HepG2 (cell line): ENCODE results near the gene NECTIN3. TPM values are rescaled to one million over a fixed set of nuclear protein-coding genes. Genes with fewer than 3 reads are reported as not detected.

ENCODE experiments used
- ATAC-seq: fragments of 200-7000 bp; cut with Tn5 transposase; 3 replicates; pipeline ENCODE4 v1.9.1; 2020; ENCODE audit warnings: mild to moderate bottlenecking, moderate library complexity
- BruUV-seq: library from RNA; stranded (reverse); fragments of 400-500 nt; replicated peaks from 2 replicates; lab custom pipeline; 2021; lab: Mats Ljungman, UMichigan
- CTCF ChIA-PET: fragments of 300-600 bp; formaldehyde crosslinking; extraction: SDS; loops from one replicate; lab custom pipeline; 2021; ENCODE audit warnings: low total read pairs, inconsistent platforms, low intra/inter-chr PET ratio; lab: Yijun Ruan, JAX
- POLR2A ChIA-PET: fragments of 350-600 bp; sonication (Branson Sonifier 250); formaldehyde crosslinking; loops from one replicate; lab custom pipeline; 2020; ENCODE audit warnings: antibody characterized with exemption, inconsistent platforms; lab: Yijun Ruan, JAX
- DNase-seq: peaks from one replicate; pipeline ENCODE4 v3.0.0-alpha.2; 2015; ENCODE audit warnings: low spot score
- FAIRE-seq: peaks from 3 replicates; lab custom pipeline; 2011; peaks lifted over from hg19 to GRCh38; lab: Jason Lieb, UNC
- H2AFZ ChIP-seq: one replicate; pipeline ENCODE4 v1.6.1; 2011; ENCODE audit warnings: low read length, inconsistent platforms
- H3K27ac ChIP-seq: fragments of 300-600 bp; 3 replicates; pipeline ENCODE4 v1.8.0; 2011; ENCODE audit warnings: mixed run types, mild to moderate bottlenecking, mixed read lengths, low read length, inconsistent platforms; ENCODE audit not compliant: insufficient read depth; ENCODE audit errors: extremely low read length
- H3K27me3 ChIP-seq, 2 experiments: fragments of 200-600 bp in 1 of 2; 2 replicates in 1 of 2; 3 replicates in 1 of 2; pipeline versions ENCODE4 v1.6.0 to v1.8.0; 2011; ENCODE audit warnings: low read length in 2 of 2, mild to moderate bottlenecking in 2 of 2, moderate library complexity in 2 of 2, inconsistent platforms in 1 of 2; ENCODE audit not compliant: insufficient read depth in 2 of 2, control insufficient read depth in 1 of 2
- H3K36me3 ChIP-seq, 2 experiments: fragments of 200-600 bp in 1 of 2; replicated peaks in 1 of 2; 2 replicates in 1 of 2; 3 replicates in 1 of 2; pipeline versions ENCODE4 v1.5.1 to v1.8.0; 2011; ENCODE audit warnings: low read length in 2 of 2, inconsistent platforms in 1 of 2; ENCODE audit not compliant: insufficient read depth in 2 of 2, control insufficient read depth in 1 of 2
- H3K4me1 ChIP-seq: 2 replicates; pipeline ENCODE4 v1.5.1; 2012; ENCODE audit warnings: low read length, inconsistent platforms; ENCODE audit not compliant: insufficient read depth
- H3K4me2 ChIP-seq: 2 replicates; pipeline ENCODE4 v1.6.0; 2011; ENCODE audit warnings: low read depth, low read length, inconsistent platforms
- H3K4me3 ChIP-seq, 3 experiments: fragments of 200-600 bp in 1 of 3; sonication (generic), shearing (Covaris generic) in 1 of 3; replicated peaks in 1 of 3; 2 replicates each; pipeline ENCODE4 v1.5.1; 2011 to 2016; ENCODE audit warnings: low read length in 3 of 3, inconsistent platforms in 2 of 3, low read depth in 2 of 3, mild to moderate bottlenecking in 2 of 3, control low read depth in 1 of 3, mixed read lengths in 1 of 3; ENCODE audit not compliant: insufficient read depth in 1 of 3
- H3K79me2 ChIP-seq: one replicate; pipeline ENCODE4 v1.6.1; 2011; ENCODE audit warnings: low read length, inconsistent platforms; ENCODE audit not compliant: insufficient read depth
- H3K9ac ChIP-seq: 2 replicates; pipeline ENCODE4 v1.6.0; 2011; ENCODE audit warnings: mild to moderate bottlenecking, low read depth, low read length, inconsistent platforms; ENCODE audit not compliant: insufficient read depth
- H3K9me3 ChIP-seq: 2 replicates; pipeline ENCODE4 v1.5.1; 2012; ENCODE audit warnings: mild to moderate bottlenecking, low read length
- H4K20me1 ChIP-seq: 2 replicates; pipeline ENCODE4 v1.6.0; 2011; ENCODE audit warnings: inconsistent platforms, mild to moderate bottlenecking, low read length, moderate library complexity; ENCODE audit not compliant: insufficient read depth
- DPF2 ChIP-seq: sonication (generic); formaldehyde crosslinking; IDR thresholded peaks from 2 replicates; pipeline ENCODE4 v1.4.0; 2020; ENCODE audit warnings: mild to moderate bottlenecking, low read depth, missing genetic modification reagents, borderline replicate concordance
- ESRRA ChIP-seq: sonication (generic); formaldehyde crosslinking; IDR thresholded peaks from 2 replicates; pipeline ENCODE4 v1.5.1; 2020; ENCODE audit warnings: mild to moderate bottlenecking, low read depth, missing genetic modification reagents
- HOXA3 ChIP-seq: sonication (generic); formaldehyde crosslinking; IDR thresholded peaks from 2 replicates; pipeline ENCODE4 v1.5.0; 2020; ENCODE audit warnings: missing genetic modification reagents
- MTA1 ChIP-seq: sonication (generic); formaldehyde crosslinking; IDR thresholded peaks from 2 replicates; pipeline ENCODE4 v1.4.0; 2020; ENCODE audit warnings: missing genetic modification reagents, mild to moderate bottlenecking, borderline replicate concordance
- TBP ChIP-seq: sonication (generic); formaldehyde crosslinking; IDR thresholded peaks from 2 replicates; pipeline ENCODE4 v1.5.0; 2020; ENCODE audit warnings: missing genetic modification reagents
- TCF7L2 ChIP-seq: IDR thresholded peaks from 2 replicates; pipeline ENCODE4 v1.6.1; 2011; ENCODE audit warnings: mild to moderate bottlenecking, low read depth, low read length, moderate library complexity
- U2AF2 ChIP-seq: fragments of 200-400 bp; formaldehyde crosslinking; IDR thresholded peaks from 2 replicates; pipeline ENCODE4 v1.6.1; 2017; ENCODE audit warnings: low read depth, mild to moderate bottlenecking, low read length
- ZNF10 ChIP-seq: sonication (generic); formaldehyde crosslinking; IDR thresholded peaks from 2 replicates; pipeline ENCODE4 v1.4.0; 2020; ENCODE audit warnings: mild to moderate bottlenecking, low read depth, missing genetic modification reagents, borderline replicate concordance
- ZNF331 ChIP-seq: sonication (generic); formaldehyde crosslinking; IDR thresholded peaks from 2 replicates; pipeline ENCODE4 v1.4.0; 2020; ENCODE audit warnings: missing genetic modification reagents
- ZNF468 ChIP-seq: sonication (generic); formaldehyde crosslinking; IDR thresholded peaks from 2 replicates; pipeline ENCODE4 v1.8.0; 2022; ENCODE audit warnings: mild to moderate bottlenecking, moderate library complexity, missing genetic modification reagents
- ZNF547 ChIP-seq: sonication (generic); formaldehyde crosslinking; IDR thresholded peaks from 2 replicates; pipeline ENCODE4 v1.5.1; 2020; ENCODE audit warnings: mild to moderate bottlenecking, missing genetic modification reagents
- ZNF552 ChIP-seq: sonication (generic); formaldehyde crosslinking; IDR thresholded peaks from 2 replicates; pipeline ENCODE4 v1.9.0; 2022; ENCODE audit warnings: missing genetic modification reagents, mild to moderate bottlenecking, borderline replicate concordance
- WGBS: methylation state at CpG from one replicate; pipeline ENCODE4 v1.1.6; 2017; ENCODE audit warnings: low lambda C conversion rate; 5-methylcytosine and 5-hydroxymethylcytosine counted together
- in situ Hi-C: cut with HindIII; loops from 2 replicates; pipeline ENCODE4 v1.10.0; 2017; ENCODE audit warnings: low pct_unique_long_range_greater_than_20kb; ENCODE audit not compliant: extremely low pct_ligation_motif_present
- intact Hi-C: fragments of 100-400 bp; cut with micrococcal nuclease; formaldehyde crosslinking; loops from one replicate; pipeline ENCODE4 v1.10.0; 2022; ENCODE audit not compliant: unreplicated experiment
- polyA plus RNA-seq, 8 experiments: library from polyadenylated mRNA; depleted of rRNA in 3 of 8; stranded (reverse) in 7 of 8; unstranded in 1 of 8; fragments of >200 nt; fragmentation: Illumina TruSeq in 4 of 8; extraction: Trizol in 4 of 8; gene quantifications; 2 replicates each; pipeline versions ENCODE4 v1.2.1 to v1.2.3, GENCODE V29; 2011 to 2016; ENCODE audit warnings: low read depth in 4 of 8, missing spikeins in 1 of 8, mixed read lengths in 1 of 8; ENCODE audit not compliant: insufficient read depth in 1 of 8
- total RNA-seq, 5 experiments: library from RNA; depleted of rRNA; stranded (reverse); fragments of >200 nt; fragmentation: Illumina TruSeq; extraction: Trizol; gene quantifications; 2 replicates each; pipeline ENCODE4 v1.2.3, GENCODE V29; 2016; ENCODE audit warnings: low read depth in 1 of 5
- TF ChIP-seq, protein P1 (sequence below): sonication (generic); formaldehyde crosslinking; IDR thresholded peaks from 2 replicates; pipeline ENCODE4 v1.8.0; 2022; ENCODE audit warnings: mild to moderate bottlenecking, missing genetic modification reagents

The NECTIN3 gene
- total and polyA plus RNA-seq, 2 of the 13 experiments (the other 11 are each of a cell fraction or from before 2014, with no cell fraction given): 10.4 to 45.1 TPM

DNA sequence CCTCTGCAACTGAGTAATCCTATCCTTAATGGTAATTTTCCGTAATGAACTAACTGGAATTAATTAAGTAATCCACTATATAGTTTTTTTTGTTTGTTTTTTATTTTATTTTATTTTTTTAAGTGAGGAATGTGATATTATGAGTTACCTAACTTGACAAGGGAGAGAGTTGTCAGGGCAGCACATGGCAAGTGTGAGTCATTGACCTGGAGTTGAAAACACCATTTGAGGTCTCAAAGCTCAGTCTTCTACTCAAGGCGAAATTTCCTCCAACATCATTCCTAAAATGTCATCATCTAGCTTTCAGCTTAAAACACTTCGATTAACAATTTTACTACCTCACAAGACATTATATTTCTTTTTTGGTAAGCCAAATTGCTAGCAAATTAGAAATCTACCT, 87.8 kb downstream of the NECTIN3 start:
- Histone ChIP-seq H3K4me2 (no peak overlapping the region), H3K27me3 (no peaks in the 10 kb centered on the region), H3K4me3 (no peak overlapping the region), H3K9me3 (no peaks in the 10 kb centered on the region), H3K27ac (no peak overlapping the region), H3K36me3 (peaks cover 0 to 1% of the 10 kb centered on the region in 2 experiments; a peak in 1 of 5 replicates), H3K79me2 (no peaks in the 10 kb centered on the region), H2AFZ (no peak overlapping the region), H4K20me1 (no peaks in the 10 kb centered on the region), H3K9ac (no peak overlapping the region), H3K4me1 (peaks cover 8% of the 10 kb centered on the region)
- no peak for FAIRE-seq
- in situ Hi-C loops (no loop called here), intact Hi-C loops (no loop called here)
- DNase-seq: no peak
- ChIA-PET CTCF (no interaction called here), POLR2A (no interaction called here)
- WGBS: 92% methylated on average over 3 of the region's 3 CpGs
- no peak for ATAC-seq
- no TSS peak for BruUV-seq
- TF ChIP-seq DPF2 (CRISPR knock-in tag) (no peak), ZNF10 (CRISPR knock-in tag) (no peak), HOXA3 (CRISPR knock-in tag) (no peak), U2AF2 (no peak), ESRRA (CRISPR knock-in tag) (no peak), TBP (CRISPR knock-in tag) (no peak), TCF7L2 (no peak), ZNF331 (CRISPR knock-in tag) (no peak), ZNF468 (CRISPR knock-in tag) (no peak), ZNF547 (CRISPR knock-in tag) (no peak), ZNF552 (CRISPR knock-in tag) (no peak), MTA1 (CRISPR knock-in tag) (no peak)
- TF ChIP-seq, protein P1, sequence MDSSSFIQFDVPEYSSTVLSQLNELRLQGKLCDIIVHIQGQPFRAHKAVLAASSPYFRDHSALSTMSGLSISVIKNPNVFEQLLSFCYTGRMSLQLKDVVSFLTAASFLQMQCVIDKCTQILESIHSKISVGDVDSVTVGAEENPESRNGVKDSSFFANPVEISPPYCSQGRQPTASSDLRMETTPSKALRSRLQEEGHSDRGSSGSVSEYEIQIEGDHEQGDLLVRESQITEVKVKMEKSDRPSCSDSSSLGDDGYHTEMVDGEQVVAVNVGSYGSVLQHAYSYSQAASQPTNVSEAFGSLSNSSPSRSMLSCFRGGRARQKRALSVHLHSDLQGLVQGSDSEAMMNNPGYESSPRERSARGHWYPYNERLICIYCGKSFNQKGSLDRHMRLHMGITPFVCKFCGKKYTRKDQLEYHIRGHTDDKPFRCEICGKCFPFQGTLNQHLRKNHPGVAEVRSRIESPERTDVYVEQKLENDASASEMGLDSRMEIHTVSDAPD: no peak
